ENCODE results near the gene MERTK. TPM values are rescaled to one million over a fixed set of nuclear protein-coding genes. Genes with fewer than 3 reads are reported as not detected.
"Not testable (repeated sequence)": the region's sequence is repeated elsewhere in the genome, so short reads cannot be mapped to it uniquely, and the experiment has no call there.

The MERTK gene
- total RNA-seq, 4 donors from 2014 or later, result 3.4 to 9.7 (median 4.9) TPM

DNA sequence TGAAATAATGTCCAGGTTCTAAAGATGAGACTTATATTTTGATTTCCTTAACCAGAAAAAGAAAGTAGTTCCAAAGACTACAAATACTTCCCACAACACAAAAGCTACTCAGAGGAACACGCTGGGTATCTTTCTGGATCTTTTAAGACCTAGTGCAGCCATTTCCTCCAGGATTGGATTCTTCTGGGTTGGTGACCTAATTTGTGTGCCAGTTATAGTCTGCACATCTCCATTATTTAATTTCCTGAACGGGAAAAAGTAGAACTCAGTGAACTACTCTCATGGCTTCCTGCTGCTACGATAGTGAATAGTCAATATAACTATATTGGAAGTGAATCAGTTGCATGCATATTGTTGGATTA is 158.2 kb downstream of the MERTK start:
- intact Hi-C loops (cut with DNase I; ENCODE audit: low total_unique reads), result no loop called here
- WGBS, 2 donors, result 6 to 15% methylated on average over 3 of the region's 3 CpGs
- H3K4me3 ChIP-seq (ENCODE audit: low read depth, poor library complexity, severe bottlenecking), result no peak overlapping the region
- no peak for TF ChIP-seq POLR2A (IDR thresholded peaks at IDR 0.05)
- TF ChIP-seq, protein P1, sequence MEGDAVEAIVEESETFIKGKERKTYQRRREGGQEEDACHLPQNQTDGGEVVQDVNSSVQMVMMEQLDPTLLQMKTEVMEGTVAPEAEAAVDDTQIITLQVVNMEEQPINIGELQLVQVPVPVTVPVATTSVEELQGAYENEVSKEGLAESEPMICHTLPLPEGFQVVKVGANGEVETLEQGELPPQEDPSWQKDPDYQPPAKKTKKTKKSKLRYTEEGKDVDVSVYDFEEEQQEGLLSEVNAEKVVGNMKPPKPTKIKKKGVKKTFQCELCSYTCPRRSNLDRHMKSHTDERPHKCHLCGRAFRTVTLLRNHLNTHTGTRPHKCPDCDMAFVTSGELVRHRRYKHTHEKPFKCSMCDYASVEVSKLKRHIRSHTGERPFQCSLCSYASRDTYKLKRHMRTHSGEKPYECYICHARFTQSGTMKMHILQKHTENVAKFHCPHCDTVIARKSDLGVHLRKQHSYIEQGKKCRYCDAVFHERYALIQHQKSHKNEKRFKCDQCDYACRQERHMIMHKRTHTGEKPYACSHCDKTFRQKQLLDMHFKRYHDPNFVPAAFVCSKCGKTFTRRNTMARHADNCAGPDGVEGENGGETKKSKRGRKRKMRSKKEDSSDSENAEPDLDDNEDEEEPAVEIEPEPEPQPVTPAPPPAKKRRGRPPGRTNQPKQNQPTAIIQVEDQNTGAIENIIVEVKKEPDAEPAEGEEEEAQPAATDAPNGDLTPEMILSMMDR (IDR thresholded peaks at IDR 0.05), result no peak
- no peak for DNase-seq (ENCODE audit: low spot score in 2 of 2)

- H3K4me3 ChIP-seq (ENCODE audit: low read depth, poor library complexity, severe bottlenecking), result no peak overlapping the region
- WGBS, 2 donors, result 86 to 87% methylated on average over 2 of the region's 2 CpGs
- intact Hi-C loops (cut with DNase I; ENCODE audit: low total_unique reads), result no loop called here
- no peak for DNase-seq (ENCODE audit: low spot score in 2 of 2)
- no peak for TF ChIP-seq POLR2A (IDR thresholded peaks at IDR 0.05)
Measured at GRCh38 chr2:112059671-112060070, 161.3 kb downstream of the MERTK start.

DNA sequence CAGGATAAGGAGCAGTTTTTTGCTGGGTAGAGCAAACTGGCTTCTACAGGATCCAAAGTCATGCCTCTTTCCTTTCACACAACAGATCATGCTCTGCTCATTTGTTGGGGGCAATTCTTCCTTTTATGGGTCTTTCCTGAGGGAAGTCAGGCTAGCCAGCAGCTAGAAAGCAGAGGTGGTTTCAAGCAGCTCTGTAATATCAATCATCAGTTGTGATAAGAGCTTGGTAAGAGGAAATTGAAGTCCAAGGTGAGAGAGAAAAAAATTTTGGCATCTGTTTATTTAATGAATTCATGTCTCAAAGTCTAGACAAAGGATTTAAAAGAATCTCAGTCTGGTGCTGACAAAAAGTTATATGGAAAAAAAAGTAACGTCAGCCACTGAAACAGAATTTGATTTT is 162.9 kb downstream of the MERTK start:
- WGBS, 2 donors, result 87 to 94% methylated on average over 1 of the region's 1 CpG
- no peak for TF ChIP-seq POLR2A (IDR thresholded peaks at IDR 0.05)
- intact Hi-C loops (cut with DNase I; ENCODE audit: low total_unique reads), result no loop called here
- no peak overlapping the region for H3K4me3 ChIP-seq (ENCODE audit: low read depth, poor library complexity, severe bottlenecking)
- DNase-seq (ENCODE audit: low spot score in 2 of 2), result no peak

DNA sequence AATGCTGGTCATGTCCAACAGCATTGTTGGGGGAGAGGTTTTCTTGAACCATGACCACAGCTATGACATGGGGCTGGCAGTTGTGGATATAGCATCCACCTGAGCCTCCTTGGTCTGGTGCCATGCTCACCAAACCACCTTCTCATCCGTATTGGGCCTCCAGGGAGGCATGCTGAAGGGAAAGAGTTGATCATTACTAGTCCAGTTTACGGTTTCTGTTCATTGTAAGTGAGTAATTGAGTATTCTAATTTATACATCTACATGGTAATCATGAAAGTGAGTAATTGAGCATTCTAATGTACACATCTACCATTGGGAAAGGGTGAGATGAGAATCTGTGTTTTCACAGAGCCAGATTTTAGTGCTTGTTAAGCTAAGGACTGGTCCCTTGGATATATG is 163.4 kb downstream of the MERTK start:
- DNase-seq (ENCODE audit: low spot score in 2 of 2), result no peak
- intact Hi-C loops (cut with DNase I; ENCODE audit: low total_unique reads), result no loop called here
- 91 to 92% methylated on average over 2 of the region's 2 CpGs for WGBS, 2 donors
- H3K4me3 ChIP-seq (ENCODE audit: low read depth, poor library complexity, severe bottlenecking), result no peak overlapping the region
- TF ChIP-seq, protein P1 (IDR thresholded peaks at IDR 0.05), result no peak
- TF ChIP-seq POLR2A (IDR thresholded peaks at IDR 0.05), result no peak

- H3K4me3 ChIP-seq (ENCODE audit: low read depth, poor library complexity, severe bottlenecking), result no peak overlapping the region
- WGBS, 2 donors, result 93 to 96% methylated on average over 1 of the region's 1 CpG
- no peak for DNase-seq (ENCODE audit: low spot score in 2 of 2)
- TF ChIP-seq, protein P1 (IDR thresholded peaks at IDR 0.05), result no peak
- no peak for TF ChIP-seq POLR2A (IDR thresholded peaks at IDR 0.05)
- intact Hi-C loops (cut with DNase I; ENCODE audit: low total_unique reads), result no loop called here
Measured at GRCh38 chr2:112062894-112063293, 164.5 kb downstream of the MERTK start.

GRCh38 chr2:112065486-112065885 is 167.1 kb downstream of the MERTK start:
- TF ChIP-seq POLR2A (IDR thresholded peaks at IDR 0.05), result no peak
- TF ChIP-seq, protein P1 (IDR thresholded peaks at IDR 0.05), result no peak
- 73 to 94% methylated on average over 5 of the region's 5 CpGs for WGBS, 2 donors
- intact Hi-C loops (cut with DNase I; ENCODE audit: low total_unique reads), result no loop called here
- no peak overlapping the region for H3K4me3 ChIP-seq (ENCODE audit: low read depth, poor library complexity, severe bottlenecking)
- DNase-seq (ENCODE audit: low spot score in 2 of 2), result no peak

GRCh38 chr2:112065966-112066365 is 167.6 kb downstream of the MERTK start:
- WGBS, 2 donors, result 83 to 84% methylated on average over 1 of the region's 1 CpG
- TF ChIP-seq, protein P1 (IDR thresholded peaks at IDR 0.05), result no peak
- no peak for TF ChIP-seq POLR2A (IDR thresholded peaks at IDR 0.05)
- intact Hi-C loops (cut with DNase I; ENCODE audit: low total_unique reads), result no loop called here
- no peak overlapping the region for H3K4me3 ChIP-seq (ENCODE audit: low read depth, poor library complexity, severe bottlenecking)
- no peak for DNase-seq (ENCODE audit: low spot score in 2 of 2)

DNA sequence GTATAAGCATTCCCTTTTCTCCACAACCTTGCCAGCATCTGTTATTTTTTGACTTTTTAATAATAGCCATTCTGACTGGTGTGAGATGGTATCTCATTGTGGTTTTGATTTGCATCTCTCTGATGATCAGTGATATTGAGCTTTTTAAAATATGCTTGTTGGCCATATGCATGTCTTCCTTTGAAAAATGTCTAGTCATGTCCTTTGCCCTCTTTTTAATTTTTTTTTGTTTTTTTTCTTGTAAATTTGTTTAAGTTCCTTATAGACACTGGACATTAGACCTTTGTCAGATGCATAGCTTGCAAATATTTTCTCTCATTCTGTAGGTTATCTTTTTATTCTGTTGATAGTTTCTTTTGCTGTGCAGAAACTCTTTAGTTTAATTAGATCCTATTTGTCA is 171.4 kb downstream of the MERTK start:
- H3K4me3 ChIP-seq (ENCODE audit: low read depth, poor library complexity, severe bottlenecking); DNase-seq (ENCODE audit: low spot score in 2 of 2); intact Hi-C loops (cut with DNase I; ENCODE audit: low total_unique reads): not testable (repeated sequence)
